Anterior cingulate cortex (tissue), 58 donors: ENCODE measurements around the gene NPM3.

Experiments used
- DNase-seq, 58 donors: peaks; one replicate each; lab custom pipeline; 2025; lab: John Stamatoyannopoulos, UW

NPM3 gene

GRCh38 chr10:101776161-101776817 lies 7.0 kb downstream of the NPM3 start:
- DNase-seq: no peak

DNA sequence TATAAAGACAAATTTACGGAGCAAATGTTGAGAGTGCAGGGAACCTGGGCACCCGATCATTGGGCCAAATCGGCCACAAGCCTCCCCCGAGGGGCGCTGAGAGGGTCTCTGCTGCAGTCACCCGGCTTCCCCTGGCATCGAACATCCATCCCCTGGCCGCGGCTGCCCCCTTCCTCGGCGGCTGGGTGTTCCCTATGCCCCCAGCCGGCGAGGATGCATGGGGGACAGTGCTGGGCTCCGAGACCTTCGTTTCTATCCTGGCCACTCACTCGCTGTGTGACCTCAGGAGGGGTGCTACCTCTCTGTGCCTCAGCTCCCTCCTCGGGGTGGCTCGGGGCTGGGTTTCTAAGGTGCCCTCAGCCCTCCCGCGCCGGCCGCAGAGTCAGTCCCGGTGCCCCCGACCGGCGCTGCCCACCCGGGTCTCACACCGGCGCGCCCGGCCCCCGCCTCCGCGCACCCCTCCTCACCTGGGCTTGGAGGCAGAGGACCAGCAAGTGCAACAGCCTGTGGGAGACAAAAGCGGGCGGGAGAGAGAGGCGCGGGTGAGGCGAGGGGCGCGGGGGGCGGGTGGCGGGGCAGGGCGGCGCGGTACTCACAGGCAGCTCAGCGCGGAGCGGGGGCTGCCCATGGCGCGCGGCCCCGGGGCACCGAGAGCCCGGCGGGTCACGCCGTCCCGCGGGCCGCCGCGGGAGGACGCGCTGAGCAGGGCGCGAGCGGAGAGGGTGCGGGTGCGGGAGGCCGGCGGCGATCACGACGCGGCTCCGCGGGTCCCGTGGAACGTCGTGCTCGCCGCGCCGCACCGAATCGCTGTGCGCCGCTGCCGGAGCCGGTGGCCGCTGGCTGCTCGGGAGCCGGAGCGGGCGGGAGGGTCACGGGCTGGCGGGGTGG lies 7.7 kb downstream of the NPM3 start, which contains the start of gene FGF8:
Gene FGF8, minus strand, starts transcription at position 842 of the 888 bp plus-strand sequence. Its CDS starts 214 bp downstream, at position 628.
- no peak for DNase-seq

- no peak for DNase-seq
Measured at GRCh38 chr10:101774589-101775272, 8.5 kb downstream of the NPM3 start.

- no peak for DNase-seq
Measured at GRCh38 chr10:101773923-101774588, 9.2 kb downstream of the NPM3 start.

- no peak for DNase-seq
Measured at GRCh38 chr10:101772895-101773761, 10.1 kb downstream of the NPM3 start.

- DNase-seq: no peak
Measured at GRCh38 chr10:101772017-101772894, 11.0 kb downstream of the NPM3 start.

DNA sequence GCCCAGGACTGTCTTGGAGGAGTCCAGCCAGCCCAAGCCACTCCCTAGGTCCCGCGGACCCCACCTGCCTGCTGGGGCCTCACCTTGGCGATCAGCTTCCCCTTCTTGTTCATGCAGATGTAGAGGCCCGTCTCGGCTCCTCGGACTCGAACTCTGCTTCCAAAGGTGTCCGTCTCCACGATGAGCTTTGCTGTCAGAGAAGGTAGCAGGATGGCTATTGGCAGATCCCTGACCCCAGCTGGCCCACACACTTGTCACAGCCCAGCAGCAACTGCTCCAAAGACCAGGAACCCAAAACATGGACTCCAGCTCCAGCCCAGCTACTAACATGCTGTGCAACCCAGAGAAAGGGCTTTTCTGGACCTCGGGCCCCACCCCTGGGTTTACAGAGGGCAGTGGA lies 11.9 kb downstream of the NPM3 start:
- no peak for DNase-seq

DNA sequence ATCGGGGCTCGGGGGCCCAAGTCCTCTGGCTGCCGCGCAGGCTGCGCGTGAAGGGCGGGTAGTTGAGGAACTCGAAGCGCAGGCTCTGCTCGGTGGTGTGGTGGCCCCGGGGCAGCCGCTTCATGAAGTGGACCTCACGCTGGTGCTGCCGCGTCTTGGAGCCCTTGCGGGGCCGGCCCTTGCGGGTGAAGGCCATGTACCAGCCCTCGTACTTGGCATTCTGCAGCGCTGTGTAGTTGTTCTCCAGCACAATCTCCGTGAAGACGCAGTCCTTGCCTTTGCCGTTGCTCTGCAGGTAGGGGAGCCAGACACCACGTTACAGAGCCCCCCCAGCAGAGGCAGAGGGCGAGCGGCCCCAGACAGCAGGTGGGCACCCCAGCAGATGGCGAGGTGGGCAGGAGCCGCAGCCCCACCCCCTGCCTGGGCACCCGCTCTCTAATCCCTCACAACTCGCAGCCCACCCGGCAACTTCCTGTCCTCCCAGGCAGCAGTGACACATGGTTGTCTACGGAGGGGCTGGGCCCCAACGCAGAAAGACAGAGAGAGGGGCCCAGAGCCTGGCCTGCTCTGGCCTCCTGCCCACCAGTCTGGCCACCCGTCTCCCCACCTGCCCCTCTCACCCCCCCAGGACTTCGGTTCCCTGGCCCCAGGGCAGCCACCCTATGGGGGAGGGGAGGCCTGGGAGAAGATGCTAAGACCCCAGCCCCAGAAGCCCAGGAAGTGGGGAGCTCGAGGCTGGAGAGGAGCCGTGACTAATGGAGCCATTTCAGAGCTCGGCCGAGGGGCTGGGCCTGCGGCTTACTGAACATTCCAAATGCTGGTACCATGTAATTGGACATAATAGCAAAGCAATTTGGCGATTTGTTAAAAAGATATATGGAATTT lies 12.7 kb downstream of the NPM3 start:
- no peak for DNase-seq

DNA sequence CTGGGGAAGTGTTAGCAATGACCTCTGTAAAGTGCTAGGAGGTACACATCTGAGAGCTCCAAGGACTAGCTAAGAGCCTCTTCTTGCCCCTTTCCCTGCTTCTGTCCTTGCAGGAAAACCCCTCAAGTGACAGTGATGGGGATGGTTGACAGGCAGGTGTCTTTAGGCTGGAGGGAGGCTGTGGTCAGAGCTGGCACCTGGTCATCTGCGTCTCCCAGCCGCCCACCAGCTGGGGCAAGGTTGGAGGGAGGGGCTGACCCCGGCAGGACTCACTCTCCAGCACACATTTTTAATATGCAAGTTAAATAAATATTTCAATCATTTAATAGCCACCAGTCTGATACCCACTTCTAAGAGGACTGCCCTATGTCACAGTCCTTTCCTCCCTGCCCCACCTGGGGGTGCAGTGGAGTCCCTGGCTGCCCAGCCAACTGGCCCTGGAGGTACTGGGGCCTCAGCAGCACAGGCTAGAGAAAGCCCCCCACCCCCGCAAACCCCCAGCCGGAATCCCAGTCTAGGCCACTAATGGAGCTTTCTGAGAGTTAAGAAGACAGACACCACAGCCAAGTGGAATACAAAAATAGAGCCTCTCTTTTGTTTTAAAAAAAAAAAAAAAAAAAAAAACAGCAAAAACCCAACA lies 13.6 kb downstream of the NPM3 start:
- no peak for DNase-seq

DNA sequence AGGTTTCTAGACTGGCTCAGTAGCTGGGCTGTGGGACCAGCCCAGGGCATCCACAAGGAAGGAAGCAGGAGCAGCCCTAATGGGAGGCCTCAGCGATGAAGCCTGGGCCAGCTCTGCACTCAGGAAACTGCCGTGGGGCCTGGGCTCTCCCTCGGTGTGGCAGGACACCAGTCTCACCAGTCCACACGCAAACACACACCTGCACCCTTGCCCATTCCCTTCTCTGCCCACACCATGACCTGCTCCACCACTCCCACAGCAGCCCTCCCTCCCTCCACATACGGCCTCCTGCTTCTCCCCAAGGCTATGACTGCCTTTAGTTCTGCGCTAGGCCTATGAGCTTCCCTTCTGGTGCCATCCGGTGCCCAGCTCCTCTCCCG lies 14.5 kb downstream of the NPM3 start:
- DNase-seq: no peak

- no peak for DNase-seq
Measured at GRCh38 chr10:101767966-101768790, 15.1 kb downstream of the NPM3 start.

- no peak for DNase-seq
Measured at GRCh38 chr10:101767600-101767945, 15.7 kb downstream of the NPM3 start.

GRCh38 chr10:101766753-101767599 lies 16.3 kb downstream of the NPM3 start:
- no peak for DNase-seq

DNA sequence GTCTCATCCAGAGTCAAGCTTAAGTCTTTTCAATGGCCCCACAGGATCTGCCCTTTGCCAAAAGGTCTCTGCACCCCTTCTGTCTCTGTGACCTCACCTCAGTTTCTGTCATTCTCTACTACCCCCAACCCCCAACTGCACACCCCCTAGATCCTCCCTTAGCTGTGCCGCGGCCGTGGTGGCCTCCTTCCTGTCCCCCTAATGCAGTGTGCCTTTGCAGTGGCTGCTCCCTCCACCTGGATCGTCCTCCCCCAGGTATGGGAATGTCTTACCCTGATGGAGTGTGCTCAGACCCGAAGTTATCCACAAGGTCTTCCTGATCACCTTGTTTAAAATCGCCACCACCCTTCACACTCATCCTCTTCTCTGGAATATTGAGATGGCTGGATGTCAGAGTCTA lies 16.9 kb downstream of the NPM3 start:
- no peak for DNase-seq

DNA sequence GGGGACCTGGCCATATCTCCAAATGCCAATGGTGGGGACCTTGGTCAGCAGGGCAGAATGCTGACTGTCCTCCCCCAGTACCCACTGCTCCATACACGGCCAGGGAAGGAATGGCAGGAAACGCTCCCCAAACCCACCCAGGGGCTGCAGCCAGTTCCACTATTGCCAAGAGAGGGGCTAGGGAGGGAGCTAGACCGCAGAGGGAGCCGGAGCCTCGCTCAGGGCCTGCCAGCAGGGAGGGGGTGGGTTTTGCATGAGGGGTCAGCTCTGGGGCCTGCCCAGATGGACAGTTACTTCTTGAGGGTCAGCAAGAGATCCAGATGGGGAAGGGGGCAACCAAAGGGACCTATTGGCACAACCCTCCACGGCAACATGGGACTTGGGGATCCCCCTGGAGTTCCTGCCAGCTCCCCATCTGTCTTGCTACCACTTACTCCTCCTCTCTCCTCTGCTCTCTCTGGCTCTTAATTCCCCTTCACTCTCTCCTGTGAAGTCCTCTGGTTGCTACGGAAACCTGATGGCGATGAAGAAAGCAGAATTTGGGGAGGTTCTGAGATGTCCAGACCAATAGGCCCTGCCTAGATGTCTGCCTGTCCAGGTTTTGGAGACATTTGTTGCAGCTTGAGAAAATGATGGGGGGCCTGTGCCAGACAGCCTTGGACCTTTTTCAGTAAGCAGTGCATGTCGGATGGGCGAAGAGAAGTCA lies 20.0 kb downstream of the NPM3 start:
- DNase-seq: no peak
